Heart right ventricle (tissue), 16 donors: ENCODE measurements around the gene SETD1B. TPM values are rescaled to one million over a fixed set of nuclear protein-coding genes. Genes with fewer than 3 reads are reported as not detected.
A peak's percentile ranks its signal among the peaks of the same experiment; 100 is the strongest.

ENCODE experiments used
- ATAC-seq, 8 donors: fragments of 200-7000 bp; cut with Tn5 transposase; one replicate each; pipeline ENCODE4 v1.9.1; 2020; ENCODE audit warnings: mild to moderate bottlenecking in 8 of 8, moderate library complexity in 8 of 8, moderate number of reproducible peaks in 1 of 8
- DNase-seq, 2 donors: peaks; one replicate each; pipeline ENCODE4 v3.0.0-alpha.2; 2020
- H3K27ac ChIP-seq, 10 donors: fragments of 200-600 bp; sonication (generic) in 2 of 10; one replicate each; pipeline versions ENCODE4 v1.5.0 to v1.8.0; 2020 to 2022; ENCODE audit warnings: mild to moderate bottlenecking in 3 of 10
- H3K27me3 ChIP-seq, 7 donors: fragments of 200-600 bp; one replicate each; pipeline ENCODE4 v1.8.0; 2021 to 2022; ENCODE audit warnings: mild to moderate bottlenecking in 2 of 7
- H3K36me3 ChIP-seq, 9 donors: fragments of 200-600 bp; sonication (generic) in 1 of 9; one replicate each; pipeline versions ENCODE4 v1.5.0 to v1.8.0; 2020 to 2022; ENCODE audit warnings: mild to moderate bottlenecking in 2 of 9
- H3K4me1 ChIP-seq, 9 donors: fragments of 200-600 bp; sonication (generic) in 1 of 9; one replicate each; pipeline versions ENCODE4 v1.5.0 to v1.8.0; 2020 to 2022; ENCODE audit warnings: mild to moderate bottlenecking in 4 of 9
- H3K4me3 ChIP-seq, 10 donors: fragments of 200-600 bp; sonication (generic) in 2 of 10; one replicate each; pipeline versions ENCODE4 v1.5.0 to v1.8.0; 2020 to 2022; ENCODE audit warnings: mild to moderate bottlenecking in 7 of 10, moderate library complexity in 2 of 10
- H3K9me3 ChIP-seq, 11 donors: fragments of 200-600 bp in 10 of 11; sonication (generic) in 2 of 11; one replicate each; pipeline versions ENCODE4 v1.5.0 to v1.8.0; 2013 to 2022; ENCODE audit warnings: mild to moderate bottlenecking in 2 of 11, control low read depth in 1 of 11, moderate library complexity in 1 of 11
- CTCF ChIP-seq, 9 donors: fragments of 200-600 bp; sonication (generic) in 2 of 9; IDR thresholded peaks; one replicate each; pipeline versions ENCODE4 v1.5.0 to v1.8.0; 2021 to 2022; ENCODE audit warnings: antibody characterized with exemption in 9 of 9, mild to moderate bottlenecking in 5 of 9, moderate library complexity in 1 of 9
- WGBS, 2 donors: extraction: QIAGEN DNeasy Blood & Tissue Kit; methylation state at CpG; one replicate each; pipeline ENCODE4 v1.1.7; 2013; ENCODE audit warnings: inconsistent platforms in 1 of 2; 5-methylcytosine and 5-hydroxymethylcytosine counted together
- intact Hi-C, 10 donors: fragments of 100-400 bp; cut with DNase I; formaldehyde crosslinking; loops; one replicate each; pipeline versions ENCODE4 v1.11.1 to v1.14.2; 2022
- polyA plus RNA-seq, 2 donors: library from polyadenylated mRNA; stranded (reverse); fragments of 200-250 nt; gene quantifications; one replicate each; pipeline ENCODE4 v1.2.3, GENCODE V29; 2013
- total RNA-seq, 10 donors: library from RNA; stranded (reverse); fragmentation: NEBNext Ultra II Directional in 3 of 10; extraction: Animal tissue kit (Norgen Biotek cat#: 25700) in 3 of 10; gene quantifications; one replicate each; pipeline versions ENCODE4 v1.2.1 to v1.2.4, GENCODE V29; 2021 to 2023
- donor health status: Arrhythmogenic right ventricular cardiomyopathy.
- donor health status: ischemic (EF 13 %, LVEDD 7.1; RV severe dilation, severe dysfunction).
- donor health status: healthy with polysubstance abuse.
- donor health status: DM: no; HTN: yes; CAD: no.
- donor health status: DM: no; HTN: no; CAD: no.
- donor health status: ischemic (EF 25% LVEDD 6.9; RV normal size, moderate dysfunction).
- donor health status: ischemic (EF 25% LVEDD 5.7; RV mildly dilated, moderate dysfunction).
- donor health status: healthy.
- donor health status: DM: yes; HTN: yes; CAD: no.
- donor health status: Ischemic cardiomyopathy.
- donor health status: ischemic (EF 35%, LVEDD 5.7; RV mildly dilated, moderate dysfunction).
- donor health status: nonischemic (EF 11% LVEDD 7.7; RV severe dilation, severe dysfunction).
- donor health status: DM: yes; HTN: yes; CAD: no.
- donor health status: PGD.
- donor health status: ischemic (EF 29% LVEDD 5.4; RV normal size, mild dysfunction).
- donor health status: nonischemic (EF 23%, LVEDD 6.1; RV moderate dilation, normal function).

The SETD1B gene
- total and polyA plus RNA-seq, 12 donors: 2.8 to 14.8 (median 11.2) TPM

DNA sequence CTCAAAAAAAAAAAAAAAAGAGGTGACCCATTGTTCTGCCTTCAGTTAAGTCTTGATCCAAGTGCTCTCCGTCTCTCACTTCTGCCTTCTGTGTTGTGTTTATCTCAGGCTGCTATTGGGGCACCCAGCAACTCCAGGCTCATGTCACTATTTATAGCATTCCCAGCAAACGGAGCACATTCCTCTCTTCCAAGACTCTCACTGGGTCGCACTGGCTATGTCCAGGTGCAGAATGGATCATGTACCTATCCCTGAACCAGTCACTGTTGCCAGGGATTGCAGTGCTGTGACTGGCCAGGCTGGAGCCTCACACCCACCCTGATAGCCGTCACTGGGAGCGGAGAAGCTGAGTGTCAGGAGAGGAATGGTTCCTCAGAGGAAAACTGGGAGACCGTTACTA is 41.5 kb upstream of the SETD1B start:
- TF ChIP-seq CTCF (IDR thresholded peaks at IDR 0.05): no peak
- intact Hi-C loops: no loop called here
- WGBS, 2 donors: 46 to 55% methylated on average over 6 of the region's 6 CpGs

DNA sequence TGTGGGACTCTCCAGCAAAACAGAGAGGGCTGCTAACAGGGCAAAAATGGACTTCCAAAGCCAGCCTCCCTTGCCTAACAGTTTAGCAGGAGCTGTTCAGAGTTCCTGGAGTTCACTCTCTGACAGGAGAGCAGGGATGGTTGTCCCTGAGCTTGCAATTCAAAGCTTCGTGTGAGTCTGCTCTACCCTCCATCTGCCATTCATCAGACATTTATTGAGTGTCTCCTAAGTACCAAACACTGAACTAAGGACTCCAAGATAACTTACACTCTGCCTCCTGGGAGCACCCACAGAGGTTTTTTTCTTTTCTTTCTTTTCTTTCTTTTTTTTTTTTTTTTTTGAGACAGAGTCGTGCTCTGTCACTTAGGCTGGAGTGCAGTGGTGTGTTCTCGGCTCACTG is 39.0 kb upstream of the SETD1B start:
- WGBS, 2 donors: 96% methylated on average over 3 of the region's 3 CpGs
- no peak for TF ChIP-seq CTCF (IDR thresholded peaks at IDR 0.05)

More for the DNA sequence above, 41.5 kb upstream of the SETD1B start:
- ATAC-seq (peak; percentile 39 to 93 (median 87)), DNase-seq (no peak)
- H3K4me1 ChIP-seq: peaks cover 4 to 26% (median 11%) of the 10 kb centered on the region in 9 donors
- no peaks in the 10 kb centered on the region for H3K27me3 ChIP-seq
- peaks cover 0 to 13% (median 0%) of the 10 kb centered on the region in 9 donors for H3K36me3 ChIP-seq
- peak overlapping the region in 1 of 10 donors; percentile 10 for H3K4me3 ChIP-seq
- peak overlapping the region in 9 of 10 donors; percentile 32 to 73 (median 66) for H3K27ac ChIP-seq
- H3K9me3 ChIP-seq: no peaks in the 10 kb centered on the region

GRCh38 chr12:121765573-121765972 is 38.2 kb upstream of the SETD1B start:
- peaks cover 0 to 13% (median 0%) of the 10 kb centered on the region in 9 donors for H3K36me3 ChIP-seq
- 88 to 91% methylated on average over 5 of the region's 5 CpGs for WGBS, 2 donors
- no peaks in the 10 kb centered on the region for H3K27me3 ChIP-seq
- no peak overlapping the region for H3K27ac ChIP-seq
- no peak for TF ChIP-seq CTCF (IDR thresholded peaks at IDR 0.05)
- peaks cover 15 to 51% (median 31%) of the 10 kb centered on the region in 9 donors for H3K4me1 ChIP-seq
- intact Hi-C loops: loop anchor here in 2 of 10 donors (5.0 kb wide), 1 partner anchor 53 kb away; the partner anchor contains the start of gene TMEM120B (in 2 of the 2)
- ATAC-seq (no peak), DNase-seq (no peak)
- no peak overlapping the region for H3K4me3 ChIP-seq
- no peaks in the 10 kb centered on the region for H3K9me3 ChIP-seq

More for the DNA sequence above, 39.0 kb upstream of the SETD1B start:
- ATAC-seq (no peak), DNase-seq (no peak)
- Histone ChIP-seq H3K4me3 (no peak overlapping the region), H3K27ac (no peak overlapping the region), H3K9me3 (no peaks in the 10 kb centered on the region), H3K27me3 (no peaks in the 10 kb centered on the region), H3K4me1 (peaks cover 15 to 43% (median 27%) of the 10 kb centered on the region in 9 donors), H3K36me3 (peaks cover 0 to 13% (median 0%) of the 10 kb centered on the region in 9 donors)
- intact Hi-C loops: loop anchor here in 2 of 10 donors (5.0 kb wide), 1 partner anchor 53 kb away; the partner anchor contains the start of gene TMEM120B (in 2 of the 2)

- intact Hi-C loops: loop anchor here in 2 of 10 donors (5.0 kb wide), 1 partner anchor 54 kb away; the partner anchor contains the start of gene TMEM120B (in 2 of the 2)
- TF ChIP-seq CTCF (IDR thresholded peaks at IDR 0.05): no peak
- H3K27ac ChIP-seq: peak overlapping the region in 7 of 10 donors; percentile 15 to 74 (median 51)
- WGBS, 2 donors: 96 to 97% methylated on average over 5 of the region's 5 CpGs
- H3K4me1 ChIP-seq: peaks cover 15 to 57% (median 31%) of the 10 kb centered on the region in 9 donors
- no peaks in the 10 kb centered on the region for H3K27me3 ChIP-seq
- no peaks in the 10 kb centered on the region for H3K9me3 ChIP-seq
- H3K36me3 ChIP-seq: peaks cover 0 to 16% (median 0%) of the 10 kb centered on the region in 9 donors
- H3K4me3 ChIP-seq: no peak overlapping the region
- ATAC-seq: no peak
- DNase-seq: no peak
Observed at GRCh38 chr12:121766290-121767039, 37.3 kb upstream of the SETD1B start.
